Lower leg skin (tissue), 3 donors: ENCODE measurements around the gene KCNG2.

Source experiments
- POLR2A ChIP-seq, 2 donors: fragments of 450-650 bp; IDR thresholded peaks; one replicate each; pipeline ENCODE4 v1.6.1; 2016 to 2017; ENCODE audit warnings: antibody characterized with exemption in 2 of 2, mild to moderate bottlenecking in 1 of 2, moderate library complexity in 1 of 2
- TF ChIP-seq, protein P1 (sequence below), 3 donors: fragments of 450-650 bp; IDR thresholded peaks; one replicate each; pipeline ENCODE4 v1.5.1; 2016; ENCODE audit warnings: antibody characterized with exemption in 3 of 3, mild to moderate bottlenecking in 3 of 3, moderate library complexity in 2 of 3

DNA sequence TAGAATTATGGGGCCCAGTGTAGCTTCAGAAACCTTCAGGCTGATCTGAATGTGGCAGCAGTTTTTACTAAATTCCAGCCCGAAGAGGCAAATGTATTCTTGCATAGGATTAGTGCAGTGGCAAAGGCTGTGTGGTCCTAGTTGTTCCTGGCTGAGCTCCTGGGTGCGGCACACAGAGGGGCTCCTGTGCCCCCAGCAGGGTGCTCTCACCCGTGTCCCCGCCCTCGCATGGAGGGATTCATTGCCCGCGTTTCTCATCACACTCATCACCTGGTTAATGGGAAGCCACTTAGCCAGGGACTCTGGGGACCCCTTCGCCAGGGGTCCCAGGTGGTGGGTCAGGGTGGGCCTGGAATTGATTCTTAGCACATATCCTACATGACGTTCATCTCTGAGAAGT lies 3.9 kb downstream of the KCNG2 start:
- TF ChIP-seq POLR2A (IDR thresholded peaks at IDR 0.05): no peak
- TF ChIP-seq, protein P1, sequence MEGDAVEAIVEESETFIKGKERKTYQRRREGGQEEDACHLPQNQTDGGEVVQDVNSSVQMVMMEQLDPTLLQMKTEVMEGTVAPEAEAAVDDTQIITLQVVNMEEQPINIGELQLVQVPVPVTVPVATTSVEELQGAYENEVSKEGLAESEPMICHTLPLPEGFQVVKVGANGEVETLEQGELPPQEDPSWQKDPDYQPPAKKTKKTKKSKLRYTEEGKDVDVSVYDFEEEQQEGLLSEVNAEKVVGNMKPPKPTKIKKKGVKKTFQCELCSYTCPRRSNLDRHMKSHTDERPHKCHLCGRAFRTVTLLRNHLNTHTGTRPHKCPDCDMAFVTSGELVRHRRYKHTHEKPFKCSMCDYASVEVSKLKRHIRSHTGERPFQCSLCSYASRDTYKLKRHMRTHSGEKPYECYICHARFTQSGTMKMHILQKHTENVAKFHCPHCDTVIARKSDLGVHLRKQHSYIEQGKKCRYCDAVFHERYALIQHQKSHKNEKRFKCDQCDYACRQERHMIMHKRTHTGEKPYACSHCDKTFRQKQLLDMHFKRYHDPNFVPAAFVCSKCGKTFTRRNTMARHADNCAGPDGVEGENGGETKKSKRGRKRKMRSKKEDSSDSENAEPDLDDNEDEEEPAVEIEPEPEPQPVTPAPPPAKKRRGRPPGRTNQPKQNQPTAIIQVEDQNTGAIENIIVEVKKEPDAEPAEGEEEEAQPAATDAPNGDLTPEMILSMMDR (IDR thresholded peaks at IDR 0.05): no peak
